Peyer's patch (tissue), 4 donors: ENCODE measurements around the gene CHN2.

Experiments
- POLR2A ChIP-seq, 2 donors: fragments of 450-650 bp; IDR thresholded peaks; one replicate each; pipeline ENCODE4 v1.5.1; 2017; ENCODE audit warnings: antibody characterized with exemption in 2 of 2, mild to moderate bottlenecking in 2 of 2, moderate library complexity in 2 of 2
- TF ChIP-seq, protein P1 (sequence below), 6 experiments: fragments of 450-650 bp in 4 of 6; fragments of 200-600 bp in 2 of 6; sonication (generic) in 1 of 6; IDR thresholded peaks; one replicate each; pipeline ENCODE4 v1.5.1; 2017 to 2019; ENCODE audit warnings: antibody characterized with exemption in 6 of 6, mild to moderate bottlenecking in 3 of 6, moderate library complexity in 1 of 6

- TF ChIP-seq, protein P1, sequence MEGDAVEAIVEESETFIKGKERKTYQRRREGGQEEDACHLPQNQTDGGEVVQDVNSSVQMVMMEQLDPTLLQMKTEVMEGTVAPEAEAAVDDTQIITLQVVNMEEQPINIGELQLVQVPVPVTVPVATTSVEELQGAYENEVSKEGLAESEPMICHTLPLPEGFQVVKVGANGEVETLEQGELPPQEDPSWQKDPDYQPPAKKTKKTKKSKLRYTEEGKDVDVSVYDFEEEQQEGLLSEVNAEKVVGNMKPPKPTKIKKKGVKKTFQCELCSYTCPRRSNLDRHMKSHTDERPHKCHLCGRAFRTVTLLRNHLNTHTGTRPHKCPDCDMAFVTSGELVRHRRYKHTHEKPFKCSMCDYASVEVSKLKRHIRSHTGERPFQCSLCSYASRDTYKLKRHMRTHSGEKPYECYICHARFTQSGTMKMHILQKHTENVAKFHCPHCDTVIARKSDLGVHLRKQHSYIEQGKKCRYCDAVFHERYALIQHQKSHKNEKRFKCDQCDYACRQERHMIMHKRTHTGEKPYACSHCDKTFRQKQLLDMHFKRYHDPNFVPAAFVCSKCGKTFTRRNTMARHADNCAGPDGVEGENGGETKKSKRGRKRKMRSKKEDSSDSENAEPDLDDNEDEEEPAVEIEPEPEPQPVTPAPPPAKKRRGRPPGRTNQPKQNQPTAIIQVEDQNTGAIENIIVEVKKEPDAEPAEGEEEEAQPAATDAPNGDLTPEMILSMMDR (IDR thresholded peaks at IDR 0.05) = no peak
- TF ChIP-seq POLR2A (IDR thresholded peaks at IDR 0.05) = no peak
Measured at GRCh38 chr7:29384277-29384676, 189.7 kb downstream of the CHN2 start.
